HepG2 (cell line): ENCODE results near the gene RAB5B. TPM values are rescaled to one million over a fixed set of nuclear protein-coding genes. Genes with fewer than 3 reads are reported as not detected.

Source experiments
- ARHGAP35 ChIP-seq: sonication (generic); formaldehyde crosslinking; IDR thresholded peaks from 2 replicates; pipeline ENCODE4 v1.9.0; 2022; ENCODE audit warnings: mild to moderate bottlenecking, inconsistent platforms, moderate library complexity, missing genetic modification reagents, borderline replicate concordance
- ARID4A ChIP-seq: sonication (generic); formaldehyde crosslinking; IDR thresholded peaks from 2 replicates; pipeline ENCODE4 v1.5.0; 2020; ENCODE audit warnings: mild to moderate bottlenecking, missing genetic modification reagents, borderline replicate concordance
- DR1 ChIP-seq: sonication (generic); formaldehyde crosslinking; IDR thresholded peaks from 2 replicates; pipeline ENCODE4 v1.8.0; 2021; ENCODE audit warnings: mild to moderate bottlenecking, missing genetic modification reagents, inconsistent platforms
- HES4 ChIP-seq: sonication (generic); formaldehyde crosslinking; IDR thresholded peaks from 2 replicates; pipeline ENCODE4 v1.9.0; 2021; ENCODE audit warnings: mild to moderate bottlenecking, missing genetic modification reagents, borderline replicate concordance
- NFIC ChIP-seq: IDR thresholded peaks from 2 replicates; pipeline ENCODE4 v1.6.1; 2012; ENCODE audit warnings: mild to moderate bottlenecking, low read length, inconsistent platforms
- SIN3A ChIP-seq: IDR thresholded peaks from 2 replicates; pipeline ENCODE4 v1.6.1; 2011; ENCODE audit warnings: low read depth, mild to moderate bottlenecking, control low read depth, low read length, borderline replicate concordance
- SMYD3 ChIP-seq: sonication (generic); formaldehyde crosslinking; IDR thresholded peaks from 2 replicates; pipeline ENCODE4 v1.8.1; 2023; ENCODE audit warnings: mild to moderate bottlenecking, missing genetic modification reagents
- TEAD3 ChIP-seq: optimal IDR thresholded peaks from 2 replicates; pipeline ENCODE3; 2016; ENCODE audit warnings: borderline replicate concordance
- THAP7 ChIP-seq: sonication (generic); formaldehyde crosslinking; IDR thresholded peaks from 2 replicates; pipeline ENCODE4 v1.8.1; 2023; ENCODE audit warnings: mild to moderate bottlenecking, missing genetic modification reagents
- ZBTB42 ChIP-seq: sonication (generic); formaldehyde crosslinking; IDR thresholded peaks from 2 replicates; pipeline ENCODE4 v1.5.0; 2020; ENCODE audit warnings: mild to moderate bottlenecking, missing genetic modification reagents
- ZNF280B ChIP-seq: sonication (generic); formaldehyde crosslinking; IDR thresholded peaks from 2 replicates; pipeline ENCODE4 v1.5.0; 2020; ENCODE audit warnings: missing genetic modification reagents, mild to moderate bottlenecking, borderline replicate concordance
- ZNF446 ChIP-seq: sonication (generic); formaldehyde crosslinking; IDR thresholded peaks from 2 replicates; pipeline ENCODE4 v1.5.0; 2020; ENCODE audit warnings: mild to moderate bottlenecking, missing genetic modification reagents
- ZNF484 ChIP-seq: sonication (generic); formaldehyde crosslinking; IDR thresholded peaks from 2 replicates; pipeline ENCODE4 v1.5.1; 2020; ENCODE audit warnings: mild to moderate bottlenecking, low read depth, missing genetic modification reagents, borderline replicate concordance
- ZNF501 ChIP-seq: sonication (generic); formaldehyde crosslinking; IDR thresholded peaks from 2 replicates; pipeline ENCODE4 v1.5.1; 2020; ENCODE audit warnings: mild to moderate bottlenecking, moderate library complexity, missing genetic modification reagents
- ZNF576 ChIP-seq: sonication (generic); formaldehyde crosslinking; IDR thresholded peaks from 2 replicates; pipeline ENCODE4 v1.4.0; 2020; ENCODE audit warnings: mild to moderate bottlenecking, missing genetic modification reagents
- ZNF607 ChIP-seq: sonication (generic); formaldehyde crosslinking; IDR thresholded peaks from 2 replicates; pipeline ENCODE4 v1.5.1; 2020; ENCODE audit warnings: missing genetic modification reagents, mild to moderate bottlenecking, borderline replicate concordance
- ZNF781 ChIP-seq: sonication (generic); formaldehyde crosslinking; IDR thresholded peaks from 2 replicates; pipeline ENCODE4 v1.5.1; 2020; ENCODE audit warnings: borderline replicate concordance, mild to moderate bottlenecking, missing genetic modification reagents; ENCODE audit errors: not compliant biosample characterization
- polyA plus RNA-seq, 8 experiments: library from polyadenylated mRNA; depleted of rRNA in 3 of 8; stranded (reverse) in 7 of 8; unstranded in 1 of 8; fragments of >200 nt; fragmentation: Illumina TruSeq in 4 of 8; extraction: Trizol in 4 of 8; gene quantifications; 2 replicates each; pipeline versions ENCODE4 v1.2.1 to v1.2.3, GENCODE V29; 2011 to 2016; ENCODE audit warnings: low read depth in 4 of 8, missing spikeins in 1 of 8, mixed read lengths in 1 of 8; ENCODE audit not compliant: insufficient read depth in 1 of 8
- total RNA-seq, 5 experiments: library from RNA; depleted of rRNA; stranded (reverse); fragments of >200 nt; fragmentation: Illumina TruSeq; extraction: Trizol; gene quantifications; 2 replicates each; pipeline ENCODE4 v1.2.3, GENCODE V29; 2016; ENCODE audit warnings: low read depth in 1 of 5
- TF ChIP-seq, protein P1 (sequence below): sonication (generic); formaldehyde crosslinking; IDR thresholded peaks from 2 replicates; pipeline ENCODE4 v1.5.1; 2020; ENCODE audit warnings: mild to moderate bottlenecking, missing genetic modification reagents, moderate library complexity

The RAB5B gene
- total and polyA plus RNA-seq, 2 of the 13 experiments (the other 11 are each of a cell fraction or from before 2014, with no cell fraction given): 26.0 to 68.3 TPM

GRCh38 chr12:55974308-55974730 lies 441 bp downstream of the RAB5B start (continued):
- no peak for TF ChIP-seq NFIC
- 0 out of 2 replicates have a peak, but pooled peaks have one; percentile 57 for TF ChIP-seq ZNF607 (CRISPR knock-in tag)
- TF ChIP-seq, protein P1, sequence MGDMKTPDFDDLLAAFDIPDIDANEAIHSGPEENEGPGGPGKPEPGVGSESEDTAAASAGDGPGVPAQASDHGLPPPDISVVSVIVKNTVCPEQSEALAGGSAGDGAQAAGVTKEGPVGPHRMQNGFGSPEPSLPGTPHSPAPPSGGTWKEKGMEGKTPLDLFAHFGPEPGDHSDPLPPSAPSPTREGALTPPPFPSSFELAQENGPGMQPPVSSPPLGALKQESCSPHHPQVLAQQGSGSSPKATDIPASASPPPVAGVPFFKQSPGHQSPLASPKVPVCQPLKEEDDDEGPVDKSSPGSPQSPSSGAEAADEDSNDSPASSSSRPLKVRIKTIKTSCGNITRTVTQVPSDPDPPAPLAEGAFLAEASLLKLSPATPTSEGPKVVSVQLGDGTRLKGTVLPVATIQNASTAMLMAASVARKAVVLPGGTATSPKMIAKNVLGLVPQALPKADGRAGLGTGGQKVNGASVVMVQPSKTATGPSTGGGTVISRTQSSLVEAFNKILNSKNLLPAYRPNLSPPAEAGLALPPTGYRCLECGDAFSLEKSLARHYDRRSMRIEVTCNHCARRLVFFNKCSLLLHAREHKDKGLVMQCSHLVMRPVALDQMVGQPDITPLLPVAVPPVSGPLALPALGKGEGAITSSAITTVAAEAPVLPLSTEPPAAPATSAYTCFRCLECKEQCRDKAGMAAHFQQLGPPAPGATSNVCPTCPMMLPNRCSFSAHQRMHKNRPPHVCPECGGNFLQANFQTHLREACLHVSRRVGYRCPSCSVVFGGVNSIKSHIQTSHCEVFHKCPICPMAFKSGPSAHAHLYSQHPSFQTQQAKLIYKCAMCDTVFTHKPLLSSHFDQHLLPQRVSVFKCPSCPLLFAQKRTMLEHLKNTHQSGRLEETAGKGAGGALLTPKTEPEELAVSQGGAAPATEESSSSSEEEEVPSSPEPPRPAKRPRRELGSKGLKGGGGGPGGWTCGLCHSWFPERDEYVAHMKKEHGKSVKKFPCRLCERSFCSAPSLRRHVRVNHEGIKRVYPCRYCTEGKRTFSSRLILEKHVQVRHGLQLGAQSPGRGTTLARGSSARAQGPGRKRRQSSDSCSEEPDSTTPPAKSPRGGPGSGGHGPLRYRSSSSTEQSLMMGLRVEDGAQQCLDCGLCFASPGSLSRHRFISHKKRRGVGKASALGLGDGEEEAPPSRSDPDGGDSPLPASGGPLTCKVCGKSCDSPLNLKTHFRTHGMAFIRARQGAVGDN (CRISPR knock-in tag): peak; percentile 72
- 0 out of 2 replicates have a peak, but pooled peaks have one; percentile 43 for TF ChIP-seq ZNF501 (CRISPR knock-in tag)
- TF ChIP-seq TEAD3 (CRISPR knock-in tag): no peak
- TF ChIP-seq THAP7 (CRISPR knock-in tag): no peak
- TF ChIP-seq ZNF280B (CRISPR knock-in tag): peak; percentile 7; the same call in 1 of the 2 replicates
- 0 out of 2 replicates have a peak, but pooled peaks have one; percentile 37 for TF ChIP-seq ZBTB42 (CRISPR knock-in tag)
- peak; percentile 55; the same call in 1 of the 2 replicates for TF ChIP-seq HES4 (CRISPR knock-in tag)
- TF ChIP-seq DR1 (CRISPR knock-in tag): no peak
- 0 out of 2 replicates have a peak, but pooled peaks have one; percentile 10 for TF ChIP-seq ARHGAP35 (CRISPR knock-in tag)
- peak; percentile 56 for TF ChIP-seq ZNF781 (CRISPR knock-in tag)
- peak; percentile 12 for TF ChIP-seq ARID4A (CRISPR knock-in tag)
- 0 out of 2 replicates have a peak, but pooled peaks have one; percentile 54 for TF ChIP-seq ZNF446
- TF ChIP-seq SIN3A: peak; percentile 9; the same call in 1 of the 2 replicates
- 0 out of 2 replicates have a peak, but pooled peaks have one; percentile 13 for TF ChIP-seq ZNF484 (CRISPR knock-in tag)
- no peak for TF ChIP-seq SMYD3 (CRISPR knock-in tag)
- no peak for TF ChIP-seq ZNF576 (CRISPR knock-in tag)
